RCC 7860 (cell line): ENCODE results near the gene HSD17B3.
"Not testable (repeated sequence)": the region's sequence is repeated elsewhere in the genome, so short reads cannot be mapped to it uniquely, and the experiment has no call there.

ENCODE experiments used
- DNase-seq: peaks from one replicate; pipeline ENCODE4 v3.0.0-alpha.2; 2015; ENCODE audit warnings: low spot score
- FAIRE-seq: peaks from 2 replicates; lab custom pipeline; 2012; peaks lifted over from hg19 to GRCh38; lab: Jason Lieb, UNC

The HSD17B3 gene

DNA sequence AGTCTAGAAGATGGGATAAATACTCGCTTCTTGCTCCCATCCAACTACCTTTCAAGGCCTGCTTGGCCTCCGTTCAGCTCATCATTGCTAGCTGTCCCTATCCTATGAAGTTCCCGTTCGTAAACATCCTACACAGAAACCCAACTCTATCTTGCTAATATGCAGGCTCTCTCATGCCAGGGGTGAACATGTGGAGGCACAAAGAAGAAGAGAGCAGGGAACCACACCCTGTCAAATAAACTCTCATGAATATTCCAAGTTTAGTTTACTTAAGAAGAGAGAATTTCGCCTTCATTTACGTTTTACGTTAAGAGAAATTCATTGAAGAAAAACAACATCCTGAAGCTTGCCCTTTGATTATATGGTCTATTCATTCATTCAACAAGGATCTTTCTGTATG is 7.9 kb upstream of the HSD17B3 start:
- DNase-seq: no peak
- FAIRE-seq: no peak

DNA sequence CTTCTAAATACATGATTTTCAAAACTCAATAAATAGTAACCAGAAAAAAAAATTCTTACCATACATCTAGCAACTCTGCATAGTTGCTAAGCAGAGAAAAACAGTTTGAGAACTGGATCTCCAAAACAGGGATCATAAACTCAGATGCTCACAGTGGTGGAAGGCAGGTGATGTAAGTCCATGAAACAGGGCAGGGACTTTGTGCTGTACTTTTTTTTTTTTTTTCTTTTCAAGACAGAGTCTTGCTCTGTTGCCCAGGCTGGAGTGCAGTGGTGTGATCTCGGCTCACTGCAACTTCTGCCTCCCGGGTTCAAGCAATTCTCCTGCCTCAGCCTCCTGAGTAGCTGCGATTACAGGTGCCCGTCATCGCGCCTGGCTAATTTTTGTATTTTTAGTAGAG is 5.0 kb upstream of the HSD17B3 start:
- DNase-seq, FAIRE-seq: not testable (repeated sequence)

DNA sequence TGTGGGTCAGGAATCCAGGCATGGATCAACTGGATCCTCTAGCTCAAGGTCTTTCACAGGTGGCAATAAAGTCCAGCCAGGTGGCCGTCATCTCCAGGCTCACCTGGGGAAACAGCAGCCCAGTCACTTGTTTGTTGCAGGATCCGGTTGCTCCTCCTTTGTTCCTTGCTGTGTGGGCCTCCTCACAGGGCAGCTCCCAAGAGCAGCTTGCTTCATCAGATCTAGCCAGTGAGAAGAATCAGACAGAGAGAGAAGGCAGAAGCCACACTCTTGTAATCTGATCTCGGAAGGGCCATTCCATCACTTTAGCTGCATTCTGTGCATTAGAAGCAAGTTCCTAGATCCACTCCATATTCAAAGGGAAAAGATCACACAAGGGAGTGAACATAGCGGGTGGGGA is 3.2 kb upstream of the HSD17B3 start:
- DNase-seq: no peak
- FAIRE-seq: no peak

- DNase-seq: no peak
- no peak for FAIRE-seq
These were observed 2.3 kb upstream of the HSD17B3 start for GRCh38 chr9:96304230-96304629.

- DNase-seq: no peak
- FAIRE-seq: no peak
These were observed 2.2 kb downstream of the HSD17B3 start for GRCh38 chr9:96299823-96300222.

- FAIRE-seq (no peak), DNase-seq (no peak)
These were observed 7.8 kb downstream of the HSD17B3 start for GRCh38 chr9:96294159-96294545.

GRCh38 chr9:96293498-96294158 is 8.3 kb downstream of the HSD17B3 start:
- no peak for DNase-seq
- FAIRE-seq: no peak

GRCh38 chr9:96289392-96289791 is 12.6 kb downstream of the HSD17B3 start:
- no peak for FAIRE-seq
- no peak for DNase-seq

GRCh38 chr9:96281641-96282040 is 20.3 kb downstream of the HSD17B3 start:
- DNase-seq (no peak), FAIRE-seq (no peak)

GRCh38 chr9:96279932-96280331 is 22.0 kb downstream of the HSD17B3 start:
- FAIRE-seq (no peak), DNase-seq (no peak)

DNA sequence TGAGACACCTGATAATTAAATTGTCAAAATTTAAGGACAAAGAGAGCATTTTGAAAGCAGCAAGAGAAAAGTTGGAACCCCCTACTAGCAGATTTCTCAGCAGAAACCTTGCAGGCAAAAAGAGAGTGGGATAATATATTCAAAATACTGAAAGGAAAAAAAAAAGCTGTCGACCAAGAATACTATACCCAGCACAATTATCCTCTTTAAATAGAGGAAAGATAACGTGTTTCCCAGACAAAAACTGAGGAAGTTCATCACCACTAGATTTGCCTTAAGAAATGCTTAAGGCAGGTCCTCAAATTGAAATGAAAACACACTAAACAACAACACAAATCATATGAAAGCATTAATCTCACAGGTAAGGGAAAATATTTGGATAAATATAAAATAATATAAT is 27.0 kb downstream of the HSD17B3 start:
- DNase-seq (no peak), FAIRE-seq (no peak)

- no peak for FAIRE-seq
These were observed 31.7 kb downstream of the HSD17B3 start for GRCh38 chr9:96270236-96270744.

DNA sequence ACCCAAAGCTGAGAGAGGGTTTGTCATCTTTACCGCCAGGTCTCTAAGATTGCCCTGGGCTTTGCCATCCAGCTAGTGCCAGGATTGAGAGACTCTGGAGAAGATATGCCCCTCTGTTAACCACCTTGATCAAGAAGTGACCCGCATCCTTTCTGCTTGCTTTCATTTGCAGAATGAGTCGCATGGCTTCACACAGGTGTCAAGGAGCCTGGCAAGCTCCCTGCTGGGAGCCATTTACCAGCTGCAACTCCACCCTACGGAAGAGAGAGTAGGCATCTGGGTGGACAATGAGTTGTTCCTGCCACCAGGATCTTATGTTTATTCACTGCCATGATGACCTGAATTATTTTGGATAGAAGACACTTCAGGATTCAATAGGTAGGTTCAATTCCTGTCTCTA is 43.0 kb downstream of the HSD17B3 start:
- DNase-seq: no peak
- no peak for FAIRE-seq

More at GRCh38 chr9:96270236-96270744, 31.7 kb downstream of the HSD17B3 start:
- no peak for DNase-seq

- no peak for DNase-seq
- no peak for FAIRE-seq
These were observed 45.2 kb downstream of the HSD17B3 start for GRCh38 chr9:96256800-96257199.

DNA sequence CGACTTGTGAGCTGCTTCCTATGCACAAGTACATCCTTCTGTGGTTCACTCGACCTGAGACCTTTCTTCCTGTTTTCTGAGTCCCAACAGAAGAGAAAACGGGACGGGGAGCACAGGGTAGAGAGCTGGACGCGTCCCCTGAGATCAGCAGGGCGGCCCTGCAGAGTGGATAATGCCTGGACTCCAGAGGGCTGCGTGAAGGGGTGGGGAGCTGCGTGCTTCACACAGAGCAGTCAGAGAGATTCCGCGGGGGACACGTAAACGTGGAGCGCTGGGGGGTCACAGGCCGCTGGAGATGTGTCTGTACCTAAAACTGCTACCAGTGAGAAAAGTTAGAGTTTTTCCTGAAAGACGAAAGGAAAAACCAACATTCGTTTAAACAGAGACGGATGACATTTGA is 46.3 kb downstream of the HSD17B3 start:
- no peak for FAIRE-seq
- DNase-seq: no peak

- DNase-seq: no peak
- no peak for FAIRE-seq
These were observed 48.8 kb downstream of the HSD17B3 start for GRCh38 chr9:96253059-96253696.

GRCh38 chr9:96251451-96251850 is 50.5 kb downstream of the HSD17B3 start:
- DNase-seq: no peak
- no peak for FAIRE-seq

GRCh38 chr9:96249746-96250145 is 52.2 kb downstream of the HSD17B3 start:
- DNase-seq: no peak
- no peak for FAIRE-seq

- DNase-seq (no peak), FAIRE-seq (no peak)
These were observed 55.7 kb downstream of the HSD17B3 start for GRCh38 chr9:96246267-96246671.

DNA sequence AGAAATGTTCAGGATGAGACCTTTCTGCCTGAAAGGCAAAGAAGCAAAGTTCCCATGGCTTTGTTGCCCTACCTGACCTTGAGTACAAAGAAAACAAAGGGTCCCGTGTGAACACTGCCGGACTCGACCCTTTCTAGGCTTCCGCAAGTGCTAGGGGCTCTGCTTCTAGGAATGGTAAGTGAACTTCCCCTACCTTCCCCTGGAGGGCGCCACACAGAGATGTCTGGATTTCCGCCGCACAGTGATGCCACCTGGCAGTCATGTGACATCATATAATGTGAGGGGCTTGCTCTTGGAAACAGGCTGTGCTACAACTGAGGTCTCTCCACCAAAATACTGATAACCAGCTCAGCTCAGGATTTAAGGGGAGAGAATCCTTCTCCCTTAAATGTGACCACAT is 56.6 kb downstream of the HSD17B3 start:
- DNase-seq (no peak), FAIRE-seq (no peak)

DNA sequence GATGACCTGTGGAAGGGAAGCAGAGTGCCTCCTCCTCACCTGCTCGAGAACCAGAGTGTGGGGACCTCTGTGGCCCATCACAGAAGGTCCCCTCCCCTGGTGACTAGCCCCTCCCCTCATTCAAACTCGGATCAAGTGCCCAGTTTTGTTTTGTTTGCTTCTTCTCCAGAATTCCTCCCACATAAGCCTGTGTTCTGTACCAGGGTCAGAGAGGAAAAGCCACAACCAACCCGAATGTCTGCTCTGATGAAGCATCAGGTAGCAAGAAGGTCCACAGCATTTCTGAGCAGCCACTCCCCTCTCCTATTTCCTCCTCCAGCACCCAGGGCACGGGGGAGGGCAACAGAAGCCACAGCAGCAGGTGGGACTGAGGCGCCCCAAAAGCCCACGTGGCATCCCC is 58.2 kb downstream of the HSD17B3 start:
- FAIRE-seq: no peak
- no peak for DNase-seq

DNA sequence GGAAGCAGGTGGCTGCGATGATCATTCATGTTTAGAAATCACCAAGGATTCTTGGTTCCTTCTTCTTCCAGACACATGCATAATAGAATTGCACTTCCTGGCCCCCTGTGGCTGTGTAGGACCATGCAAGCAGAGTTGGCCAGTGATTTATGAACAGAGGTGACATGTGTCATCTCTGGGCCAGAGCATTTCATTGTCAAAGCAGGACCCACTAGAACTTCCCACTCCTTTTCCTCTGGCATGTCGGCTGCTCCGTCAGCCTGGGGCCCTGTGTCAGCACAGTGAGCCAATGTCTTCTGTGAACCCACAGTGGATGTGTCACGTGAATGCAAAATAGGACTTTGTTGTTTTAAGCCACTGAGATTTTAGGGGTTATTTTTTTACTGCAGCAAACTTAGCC is 59.2 kb downstream of the HSD17B3 start:
- no peak for FAIRE-seq
- no peak for DNase-seq

DNA sequence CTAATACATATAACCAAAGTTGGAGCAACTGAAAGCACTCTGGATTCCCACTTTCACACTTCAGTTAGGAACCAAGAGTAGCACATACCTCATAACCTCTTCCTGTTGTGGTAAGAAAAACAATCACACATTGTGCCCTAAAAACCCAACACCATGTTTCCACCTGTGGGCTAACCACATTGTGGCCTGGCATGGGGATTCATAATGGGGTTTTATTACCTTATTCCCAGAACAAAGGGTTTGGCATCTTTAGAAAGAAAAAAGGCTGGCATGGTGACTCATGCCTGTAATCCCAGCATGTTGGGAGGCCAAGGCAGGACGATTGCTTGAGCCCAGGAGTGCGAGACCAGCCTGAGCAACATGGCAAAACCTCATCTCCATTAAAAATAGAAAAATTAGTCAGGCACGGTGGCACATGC is 60.6 kb downstream of the HSD17B3 start:
- DNase-seq (peak; percentile 28), FAIRE-seq (peak; percentile 40)
